Stimulated activated CD4-positive, alpha-beta T cell treated with anti-CD3 and anti-CD28 coated beads, Interleukin-4, amount 100 ng/mL, for 1 hour (primary cell): ENCODE data around the gene NOL4L.

Experiments
- DNase-seq: peaks from one replicate; pipeline ENCODE4 v3.0.0-alpha.2; 2020

Gene NOL4L

DNA sequence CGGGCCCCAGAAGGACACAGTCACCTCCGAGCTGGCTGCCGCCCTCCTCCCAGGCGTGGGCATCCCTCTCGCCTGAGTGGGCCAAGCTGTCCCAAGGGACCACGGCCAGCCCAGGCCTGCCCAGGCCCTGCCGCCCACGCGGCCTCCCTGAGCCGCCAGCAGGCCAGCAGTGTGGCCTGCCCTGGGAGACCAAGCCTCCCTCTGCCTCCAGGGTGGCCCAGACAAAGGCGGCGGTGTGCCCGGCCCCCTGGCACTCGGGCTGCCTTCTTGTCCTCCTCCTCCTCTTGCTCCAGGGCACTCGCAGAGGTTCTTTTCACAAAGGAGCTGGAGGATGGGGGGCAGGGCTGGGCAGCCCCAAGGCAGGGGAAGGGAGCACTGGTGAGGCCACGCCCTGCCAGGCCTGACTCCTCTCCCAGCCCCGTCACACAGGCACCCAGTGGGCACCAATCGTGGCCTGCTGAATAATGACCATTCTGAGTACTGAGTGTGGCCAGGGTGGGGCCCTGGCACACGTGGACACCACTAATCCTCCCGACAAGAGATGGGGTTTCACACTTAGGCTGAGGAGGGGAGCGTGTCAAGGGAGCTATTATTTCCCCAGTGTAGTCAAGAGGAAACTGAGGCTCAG, 25.3 kb downstream of the NOL4L start:
- no peak for DNase-seq

DNA sequence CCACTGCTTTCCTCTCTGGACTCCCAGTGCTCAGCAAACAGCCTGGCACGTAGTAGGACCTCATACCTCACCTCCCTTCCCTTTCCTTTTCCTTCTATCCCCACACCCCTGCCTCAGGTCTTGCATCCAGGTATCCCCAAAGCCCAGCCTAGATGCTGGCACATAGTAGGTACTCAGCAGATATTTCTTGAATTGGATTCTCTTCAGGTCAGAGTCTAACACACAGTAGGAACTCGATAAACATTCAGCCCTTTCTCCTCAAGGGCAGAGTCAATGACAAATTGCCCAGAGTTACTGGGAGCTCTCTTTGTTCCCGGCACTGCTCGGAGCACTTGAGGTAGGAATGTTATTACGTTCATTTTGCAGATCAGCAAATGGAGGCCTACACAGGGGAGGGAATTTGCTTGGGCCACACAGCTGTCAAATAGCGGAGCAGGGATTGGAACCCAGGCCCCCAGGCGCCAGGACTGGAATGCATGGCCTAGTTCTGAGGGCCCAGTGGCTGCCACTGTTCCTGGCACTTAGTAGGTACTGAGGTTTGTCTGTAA, 25.9 kb downstream of the NOL4L start:
- DNase-seq: no peak

DNA sequence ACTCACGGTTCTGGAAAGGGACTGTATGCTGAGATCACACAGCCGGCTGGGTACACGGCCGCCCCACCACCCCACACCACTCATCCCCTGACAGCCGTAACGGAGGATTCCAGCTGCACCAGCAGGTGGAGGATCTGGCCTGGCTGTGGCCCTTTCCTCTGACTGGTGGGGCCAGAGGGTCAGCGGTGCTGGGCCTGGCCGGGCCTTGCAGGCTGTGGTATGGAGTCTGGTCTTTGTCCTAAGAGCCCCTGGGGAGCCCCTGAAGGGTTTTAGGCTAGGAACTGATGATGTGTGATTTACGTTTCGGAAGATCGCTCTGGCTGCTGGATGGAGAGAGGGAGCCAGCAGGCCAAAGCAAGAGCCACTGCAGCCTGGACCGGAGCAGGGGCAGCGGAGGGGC, 26.6 kb downstream of the NOL4L start:
- no peak for DNase-seq

DNA sequence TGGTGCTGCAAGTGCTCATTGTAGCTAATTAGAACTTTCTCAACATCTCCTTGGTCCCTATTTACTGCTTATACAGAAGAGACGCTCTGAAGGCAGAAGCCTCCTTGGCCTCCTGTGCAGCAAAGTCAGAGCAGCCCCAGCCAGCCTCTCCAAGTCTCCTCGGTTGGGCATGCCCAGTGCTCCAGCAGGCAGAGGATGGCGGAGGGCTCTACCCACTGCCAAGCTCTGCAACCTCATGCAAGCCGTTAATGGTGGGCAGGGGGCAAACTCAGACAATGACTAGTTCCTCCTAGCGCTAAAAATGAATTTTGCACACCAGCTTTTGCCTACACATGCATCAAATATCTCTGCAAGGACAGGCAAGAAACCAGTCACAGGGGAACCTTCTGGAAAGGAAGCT, 27.8 kb downstream of the NOL4L start:
- DNase-seq: no peak

DNA sequence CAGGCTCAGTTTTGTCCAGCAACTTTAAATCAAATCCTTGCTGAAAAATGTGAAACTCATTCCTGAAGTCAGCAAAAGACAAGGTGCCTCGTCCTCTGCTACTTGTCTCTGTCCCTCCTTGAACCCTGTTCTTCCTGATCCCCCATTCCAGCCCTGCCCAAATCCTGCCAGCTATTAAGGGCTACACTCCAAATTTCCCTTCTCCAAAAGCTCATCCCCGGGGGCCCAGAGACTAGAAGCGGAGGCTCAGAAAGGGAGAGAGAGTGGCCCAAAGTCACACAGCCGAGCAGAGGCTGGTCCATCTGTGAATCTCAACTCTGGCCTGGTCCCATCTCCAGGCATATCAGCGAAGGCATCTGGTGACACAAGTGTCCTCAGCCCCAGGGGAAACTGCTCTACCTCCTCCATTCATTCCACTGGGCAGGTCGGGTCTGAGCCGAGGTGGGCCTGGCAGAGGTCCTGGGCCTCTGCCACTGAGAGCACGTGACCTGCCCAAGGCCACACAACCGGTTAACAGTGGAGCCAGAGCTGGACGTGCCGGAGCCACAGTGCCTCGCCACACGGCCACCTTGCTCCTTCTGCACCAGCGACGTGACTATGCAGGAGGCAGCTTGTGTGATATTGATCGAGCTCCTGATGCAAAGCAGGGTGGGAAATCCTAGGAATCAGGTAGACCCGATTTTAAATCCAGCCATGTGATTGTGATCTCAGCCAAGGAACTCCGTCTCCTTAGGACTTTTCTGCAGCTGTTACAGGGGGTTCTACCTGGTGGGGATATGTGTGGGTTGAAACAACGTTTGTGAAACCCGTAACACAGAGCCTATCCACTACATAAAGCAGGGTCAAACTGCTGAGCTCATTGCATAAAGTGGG, 28.6 kb downstream of the NOL4L start:
- no peak for DNase-seq

DNA sequence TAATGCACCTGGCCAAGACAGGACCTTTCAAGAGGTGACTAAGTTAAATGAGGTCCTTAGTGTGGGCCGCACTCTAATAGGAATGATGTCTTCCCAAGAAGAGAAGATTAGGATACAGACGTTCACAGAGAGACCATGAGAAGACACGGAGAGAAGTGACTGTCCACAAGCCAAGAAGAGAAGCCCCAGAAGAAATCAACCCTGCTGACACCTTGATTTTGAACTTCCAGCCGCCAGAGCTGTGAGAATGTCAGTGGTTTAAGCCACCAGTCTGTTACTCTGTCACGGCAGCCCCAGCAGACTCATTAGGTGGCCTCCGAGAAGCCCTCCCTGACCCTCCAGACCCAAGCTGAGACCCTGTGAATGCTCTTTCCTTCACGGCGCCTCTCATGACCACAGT, 29.5 kb downstream of the NOL4L start:
- no peak for DNase-seq

DNA sequence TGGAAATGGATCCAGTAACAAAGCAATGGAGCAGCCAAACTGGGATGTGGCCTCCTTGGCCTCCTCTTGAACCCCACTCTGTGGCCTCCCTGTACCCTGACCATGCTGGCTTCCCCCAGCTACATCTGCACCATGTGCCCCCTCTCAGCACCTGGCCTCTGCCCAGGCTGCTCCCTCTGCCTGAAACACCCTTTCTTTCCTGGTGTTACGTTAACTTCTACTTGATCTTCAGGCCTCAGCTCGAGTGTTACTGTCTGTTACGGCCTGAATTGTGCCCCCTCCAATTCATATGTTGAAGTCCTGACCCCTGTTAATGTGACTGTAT, 30.2 kb downstream of the NOL4L start:
- no peak for DNase-seq

DNA sequence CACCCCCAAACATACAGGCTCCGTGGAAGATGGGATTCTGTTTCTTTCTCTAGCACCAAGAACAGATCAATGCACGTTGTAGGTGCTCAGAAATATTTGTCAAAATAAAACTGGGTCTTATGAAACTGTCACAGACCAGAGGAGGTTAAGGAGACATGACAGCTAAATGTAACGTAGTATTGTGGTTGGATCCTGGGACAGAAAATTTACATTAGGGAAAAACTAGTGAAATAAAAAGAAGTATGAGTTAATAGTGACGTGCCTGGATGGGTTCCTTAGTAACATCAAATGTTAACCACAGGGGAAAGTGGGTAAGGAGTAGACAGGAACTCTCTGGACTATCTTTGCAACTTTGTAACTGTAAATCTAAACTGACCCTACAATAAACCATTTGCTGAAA, 31.5 kb downstream of the NOL4L start:
- no peak for DNase-seq

DNA sequence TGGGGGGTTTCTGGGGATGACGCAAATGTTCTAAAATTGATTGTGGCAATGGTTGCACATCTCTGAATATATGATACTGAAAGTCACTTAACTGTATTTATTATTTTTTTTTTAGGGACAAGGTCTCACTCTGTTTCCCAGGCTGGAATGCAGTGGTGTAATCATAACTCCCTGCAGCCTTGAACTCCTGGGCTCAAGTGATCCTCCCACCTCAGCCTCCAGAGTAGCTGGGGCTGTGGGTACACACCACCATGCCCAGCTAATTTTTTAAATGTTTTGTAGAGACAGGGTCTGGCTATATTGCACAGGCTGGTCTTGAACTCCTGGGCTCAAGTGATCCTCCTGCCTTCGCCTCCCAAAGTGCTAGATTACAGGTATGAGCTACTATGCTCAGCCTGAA, 33.4 kb downstream of the NOL4L start:
- no peak for DNase-seq

DNA sequence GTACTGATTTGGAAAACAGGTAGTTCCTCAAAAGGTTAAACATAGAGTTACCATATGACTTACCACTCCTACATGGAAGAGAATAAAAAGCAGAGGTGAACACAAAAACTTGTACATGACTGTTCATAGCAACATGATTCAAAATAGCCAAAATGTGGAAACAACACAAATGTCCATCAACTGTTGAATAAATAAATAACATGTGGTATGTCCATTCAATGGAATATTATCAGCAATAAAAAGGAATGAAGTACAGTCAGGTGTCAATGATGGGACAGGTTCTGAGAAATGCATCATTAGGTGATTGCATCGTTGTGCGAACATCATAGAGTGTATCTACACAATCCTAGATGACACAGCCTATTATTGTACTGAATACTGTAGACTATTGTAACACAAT, 35.3 kb downstream of the NOL4L start:
- DNase-seq: no peak

DNA sequence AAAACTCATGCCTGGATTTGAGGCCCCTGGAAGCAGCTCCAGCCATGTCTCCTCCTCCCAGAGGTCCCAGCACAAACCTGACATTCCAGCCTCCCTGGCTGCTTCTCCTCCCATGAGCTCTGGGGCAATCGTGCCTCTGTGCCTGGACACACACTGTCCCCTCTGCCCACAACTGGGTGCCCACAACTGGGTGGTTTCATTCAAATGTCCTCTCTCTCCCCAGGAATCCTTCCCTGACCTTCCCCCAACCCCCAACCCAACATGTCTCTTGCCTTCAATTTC, 37.4 kb downstream of the NOL4L start:
- DNase-seq: no peak

DNA sequence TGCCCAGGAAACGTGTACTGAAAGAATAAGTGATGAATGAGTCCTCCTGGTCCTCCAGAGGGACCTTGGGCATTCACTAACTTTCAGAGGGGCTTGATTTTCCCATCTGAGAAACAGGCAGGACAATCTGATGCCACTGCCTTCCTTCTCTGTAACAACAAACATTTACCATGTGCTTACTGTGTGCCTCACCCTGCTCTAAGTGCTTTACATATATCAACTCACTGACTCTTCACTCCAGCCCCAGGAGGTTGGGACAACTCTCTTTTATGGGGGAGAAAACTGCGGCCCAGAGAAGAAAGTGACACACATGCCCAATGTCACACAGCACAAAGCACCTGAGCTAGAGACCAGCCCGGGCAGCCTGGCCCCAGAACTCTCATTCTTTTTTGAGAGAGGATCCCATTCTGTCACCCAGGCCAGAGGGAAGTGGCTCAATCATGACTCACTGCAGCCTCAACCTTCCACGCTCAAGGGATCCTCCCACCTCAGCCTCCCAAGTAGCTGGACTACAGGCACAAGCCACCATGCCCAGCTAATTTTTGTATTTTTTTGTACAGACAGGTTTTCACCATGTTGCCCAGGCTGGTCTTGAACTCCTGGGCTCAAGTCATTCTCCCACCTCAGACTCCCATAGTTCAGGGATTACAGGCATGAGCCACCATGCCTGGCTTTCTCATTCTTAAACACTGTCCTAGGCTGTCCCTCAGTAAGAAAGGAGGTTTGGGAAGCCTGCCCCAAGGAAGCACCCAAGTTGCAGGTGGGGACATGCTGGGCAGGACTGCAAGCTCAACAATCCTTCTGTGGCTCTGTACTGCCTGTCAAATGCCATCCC, 38.0 kb downstream of the NOL4L start:
- no peak for DNase-seq

DNA sequence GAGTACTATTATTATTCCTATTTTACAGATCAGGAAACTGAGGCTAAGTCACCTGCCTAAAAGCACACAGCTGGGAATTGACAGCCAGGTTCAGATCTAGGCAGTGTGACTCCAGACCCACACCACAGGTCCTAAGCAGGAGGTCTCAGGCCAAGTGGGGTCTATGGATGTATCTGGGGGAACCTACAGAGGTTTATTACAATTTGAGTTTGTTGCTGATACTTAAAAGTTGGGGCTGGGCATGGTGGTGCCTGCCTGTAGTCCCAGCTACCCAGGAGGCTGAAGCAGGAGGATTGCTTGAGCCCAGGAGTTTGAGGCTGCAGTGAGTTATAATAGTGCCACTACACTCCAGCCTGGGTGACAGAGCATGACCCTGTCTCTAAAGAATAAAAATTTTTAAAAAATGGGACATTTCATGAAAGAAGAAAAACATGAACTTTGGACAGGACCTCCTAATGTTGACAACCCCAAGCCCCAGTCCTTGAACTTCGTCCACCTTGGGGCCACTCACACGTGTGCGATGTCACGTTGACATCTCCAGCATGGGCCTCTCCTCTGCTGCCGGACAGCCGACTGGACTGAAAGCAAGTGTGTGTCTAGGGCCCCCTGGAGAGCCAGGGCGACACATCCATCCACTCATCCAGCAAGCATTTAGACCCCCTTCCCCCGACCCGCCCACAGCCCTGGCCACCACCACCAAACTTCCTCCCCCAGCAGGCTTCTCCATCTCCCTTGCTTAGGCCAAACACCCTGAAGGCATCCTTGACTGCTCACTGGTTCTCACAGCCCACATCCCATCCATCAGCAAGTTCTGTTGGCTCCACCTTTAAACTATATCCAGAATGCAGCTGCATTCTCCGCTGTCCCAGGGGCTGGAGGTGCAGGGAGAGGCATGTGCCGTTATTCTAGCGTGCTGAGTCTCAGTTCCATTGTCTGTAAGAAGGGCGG, 40.0 kb downstream of the NOL4L start:
- no peak for DNase-seq

DNA sequence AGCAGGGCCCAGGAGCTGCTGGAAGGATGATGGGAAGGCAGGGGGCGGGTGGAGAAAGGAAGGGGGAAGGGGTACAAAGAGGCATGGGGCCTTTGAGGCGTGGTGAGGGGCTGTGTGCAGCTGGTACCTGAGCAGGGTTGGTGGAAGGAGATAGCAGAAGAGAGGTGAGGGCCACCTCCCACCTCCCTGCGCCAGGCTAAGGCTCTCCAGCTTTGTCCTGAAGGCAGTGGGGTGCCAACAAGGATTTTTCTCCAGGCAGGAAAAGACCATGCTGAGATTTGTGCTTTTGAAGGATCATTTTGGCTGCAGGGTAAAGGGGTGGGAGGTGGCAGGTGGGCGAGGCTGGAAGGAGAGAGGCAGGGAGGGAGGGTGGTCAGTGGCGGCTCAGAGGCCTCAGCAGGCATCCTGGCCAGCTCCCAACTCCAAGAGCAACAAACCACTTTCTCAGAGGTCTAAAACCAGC, 40.8 kb downstream of the NOL4L start:
- DNase-seq: no peak

DNA sequence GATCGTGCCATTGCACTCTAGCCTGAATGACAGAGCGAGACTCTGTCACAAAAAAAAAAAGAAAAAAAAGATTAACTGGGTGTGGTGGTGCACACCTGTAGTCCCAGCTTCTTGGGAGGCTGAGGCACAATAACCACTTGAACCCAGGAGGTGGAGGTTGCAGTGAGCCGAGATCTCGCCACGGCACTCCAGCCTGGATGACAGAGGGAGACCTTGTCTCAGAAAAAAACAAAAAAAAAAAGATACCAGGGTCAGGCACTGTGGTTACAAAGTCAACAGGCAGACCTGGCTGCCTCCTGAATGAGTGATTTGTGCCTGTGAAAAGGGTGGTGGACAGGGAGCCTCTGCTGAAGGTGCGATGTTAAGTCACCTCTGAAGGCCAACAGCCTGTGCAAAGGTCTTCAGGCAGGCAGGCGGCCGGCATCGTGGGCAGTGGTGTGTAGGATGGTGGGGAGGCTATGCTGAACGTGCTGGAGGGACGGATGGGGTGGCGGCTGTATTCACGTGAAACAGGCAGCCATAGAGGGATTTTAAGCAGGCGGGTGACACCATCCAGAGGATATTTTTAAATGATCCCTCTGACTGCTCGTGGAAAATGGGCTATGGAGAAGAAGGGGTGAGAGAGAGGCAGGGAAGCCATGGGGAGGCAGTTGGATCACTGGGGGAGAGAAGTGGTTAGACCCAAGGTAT, 41.4 kb downstream of the NOL4L start:
- no peak for DNase-seq

DNA sequence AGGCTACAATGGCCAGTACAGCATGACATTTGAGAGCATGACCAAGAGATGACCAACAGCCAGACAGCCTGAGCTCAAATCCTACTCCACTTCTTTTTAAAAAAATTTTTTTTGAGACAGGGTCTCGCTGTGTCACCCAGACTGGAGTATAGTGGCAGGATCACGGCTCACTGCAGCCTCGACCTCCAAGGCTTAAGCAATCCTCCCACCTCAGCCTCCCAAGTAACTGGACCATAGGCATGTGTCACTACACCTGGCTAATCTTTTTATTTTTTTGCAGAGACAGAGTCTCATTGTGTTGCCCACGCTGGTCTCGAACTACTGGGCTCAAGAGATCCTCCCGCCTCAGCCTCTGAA, 42.9 kb downstream of the NOL4L start:
- no peak for DNase-seq

DNA sequence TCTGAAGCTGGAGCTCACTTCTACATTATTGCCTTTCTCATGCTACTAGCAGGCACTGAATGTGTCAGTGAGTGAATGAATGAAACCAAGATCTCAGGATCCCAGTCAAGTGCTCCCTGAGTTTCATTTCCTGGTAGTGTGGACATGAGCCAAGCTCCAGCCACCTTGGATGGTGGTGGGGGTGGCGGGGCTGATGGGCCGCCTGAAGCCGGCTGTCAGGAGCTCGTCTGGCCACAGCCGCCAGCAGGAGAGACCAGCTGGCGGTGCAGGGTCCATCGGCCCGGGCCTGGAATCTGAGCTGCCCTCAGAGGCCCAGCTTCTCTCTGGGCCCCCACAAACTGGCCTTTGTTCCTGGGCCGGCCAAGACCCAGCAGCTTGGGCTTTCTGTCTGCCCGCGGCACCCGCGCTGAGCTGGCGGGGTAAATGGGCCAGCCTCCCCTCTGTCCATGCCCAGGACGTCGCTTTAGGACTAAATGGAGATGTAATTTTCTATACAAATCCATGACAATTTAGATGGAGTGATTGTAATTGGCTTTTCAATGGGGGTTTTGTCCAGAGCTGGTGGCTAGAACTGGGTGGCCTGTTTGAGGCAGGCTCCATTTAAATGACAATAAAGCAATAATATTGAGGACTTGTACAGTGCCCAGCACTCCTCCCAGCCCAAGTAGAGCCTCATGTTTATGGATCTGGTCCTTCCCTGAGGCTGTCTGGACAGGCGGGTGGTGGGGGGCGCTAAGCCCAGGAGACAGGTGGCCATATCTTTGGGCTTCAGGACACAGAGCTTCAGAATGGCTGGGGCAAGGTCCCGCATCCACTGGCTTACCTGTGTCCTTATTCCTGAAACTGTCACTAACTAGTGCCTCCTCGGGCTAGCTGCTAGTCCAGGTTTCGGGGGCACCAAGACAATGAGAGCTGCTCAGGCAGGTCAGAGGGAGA, 43.5 kb downstream of the NOL4L start:
- no peak for DNase-seq

DNA sequence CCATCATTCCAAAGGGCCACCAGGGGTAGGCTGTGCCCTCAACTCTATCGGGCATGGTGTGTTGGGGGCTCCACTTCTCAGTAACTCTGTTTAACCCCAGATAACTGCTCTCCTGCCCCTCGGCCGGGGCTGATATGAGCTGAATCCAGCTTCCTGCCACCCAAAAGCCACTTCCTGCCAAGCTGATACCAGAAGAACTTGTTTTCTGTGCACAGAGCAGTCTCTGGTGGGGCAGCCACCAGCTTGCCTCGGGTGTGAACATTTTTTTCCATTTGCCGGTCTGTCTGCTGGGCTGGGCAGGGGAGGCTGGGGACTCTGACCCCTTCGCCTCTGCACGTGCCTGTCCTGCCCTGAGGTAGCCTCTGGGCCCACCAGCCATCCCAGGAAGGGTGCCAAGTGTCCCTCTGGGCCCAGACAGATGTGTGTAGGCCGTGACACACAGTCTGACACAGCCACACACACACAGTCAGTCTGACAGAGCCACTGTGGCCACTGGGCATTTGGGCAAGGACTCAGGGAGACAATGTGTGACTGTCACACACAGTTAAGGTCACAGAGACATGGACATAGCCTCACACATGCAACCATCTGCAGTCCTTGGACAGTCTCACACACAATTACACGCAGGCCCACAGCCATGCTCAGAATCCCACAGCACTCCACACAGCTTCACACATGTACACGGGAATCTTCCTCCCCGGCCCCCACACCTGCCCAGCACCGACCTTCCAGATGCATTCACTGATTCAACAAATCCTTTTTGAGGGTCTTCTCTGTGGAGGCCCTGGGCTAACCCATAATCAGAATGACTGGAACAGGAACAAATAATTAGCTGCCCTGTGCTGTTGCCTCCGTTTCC, 45.1 kb downstream of the NOL4L start:
- peak; percentile 50 for DNase-seq

DNA sequence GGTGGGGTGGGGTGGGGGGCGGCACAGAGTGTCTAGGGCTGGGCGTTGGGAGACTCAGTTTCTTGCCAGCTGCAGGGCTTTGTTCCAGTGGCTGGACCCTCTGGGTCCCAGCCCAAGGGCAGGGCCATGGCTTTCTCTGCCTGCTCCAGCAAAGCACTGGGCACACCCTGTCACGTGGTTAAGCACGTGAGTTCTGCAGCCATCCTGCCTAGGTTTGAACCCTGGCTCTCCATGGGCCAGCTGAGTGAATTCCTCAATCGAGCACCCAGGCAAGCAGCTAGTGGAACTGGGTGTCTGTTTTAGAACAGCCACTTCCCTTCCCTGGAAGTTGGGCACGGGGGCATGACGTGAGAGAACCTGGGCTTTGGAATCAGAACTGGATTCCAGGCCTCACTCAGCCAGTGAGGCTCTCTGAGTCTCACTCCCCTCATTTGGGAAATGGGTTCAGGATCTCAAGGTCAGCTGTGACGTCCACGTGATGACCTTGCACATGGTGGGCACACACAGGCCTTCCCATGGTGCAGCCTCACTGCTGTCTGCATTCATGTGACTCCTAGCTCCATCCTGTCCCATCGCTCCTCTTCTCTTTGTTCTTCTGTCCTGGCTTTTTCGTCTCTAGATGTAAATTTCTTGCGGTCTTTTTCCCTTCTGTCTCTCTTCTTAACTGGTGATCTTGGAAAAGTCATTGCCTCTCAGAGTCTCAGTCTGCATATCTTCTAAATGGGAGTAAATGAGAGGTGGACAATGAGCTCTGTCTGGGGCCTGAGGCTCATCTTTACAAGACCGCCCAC, 45.9 kb downstream of the NOL4L start:
- DNase-seq: no peak
